ENCODE data around the gene GRAP. TPM values are rescaled to one million over a fixed set of nuclear protein-coding genes. Genes with fewer than 3 reads are reported as not detected.
"Not testable (repeated sequence)": the region's sequence is repeated elsewhere in the genome, so short reads cannot be mapped to it uniquely, and the experiment has no call there.

Gene GRAP
- total RNA-seq, 1 donor from 2014 or later = 2.9 TPM

DNA sequence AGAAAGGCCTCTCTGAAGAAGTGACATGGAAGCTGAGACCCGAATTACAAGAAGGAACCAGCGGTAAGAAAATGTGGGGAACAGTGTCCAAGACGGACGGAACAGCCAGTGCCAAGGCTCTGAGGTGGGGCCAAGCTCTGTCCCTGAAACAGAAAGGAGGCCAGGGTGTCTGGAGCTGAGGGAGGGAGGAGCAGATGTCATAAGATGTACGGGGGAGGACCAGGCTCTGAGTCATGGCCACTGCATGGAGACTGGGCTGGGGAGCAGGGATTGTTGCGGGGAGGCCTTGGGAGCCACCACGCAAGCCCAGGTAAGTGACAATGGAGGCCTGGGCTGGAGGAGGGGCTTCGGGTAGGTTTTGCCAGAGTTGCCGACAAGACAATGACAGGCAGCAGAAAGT is 2.1 kb downstream of the GRAP start:
- DNase-seq (ENCODE audit: low spot score); intact Hi-C loops (cut with DNase I): not testable (repeated sequence)

GRCh38 chr17:19043032-19043431 is 3.7 kb downstream of the GRAP start:
- DNase-seq (ENCODE audit: low spot score); intact Hi-C loops (cut with DNase I): not testable (repeated sequence)

- intact Hi-C loops (cut with DNase I); DNase-seq (ENCODE audit: low spot score): not testable (repeated sequence)
Observed at GRCh38 chr17:19042369-19042768, 4.4 kb downstream of the GRAP start.

DNA sequence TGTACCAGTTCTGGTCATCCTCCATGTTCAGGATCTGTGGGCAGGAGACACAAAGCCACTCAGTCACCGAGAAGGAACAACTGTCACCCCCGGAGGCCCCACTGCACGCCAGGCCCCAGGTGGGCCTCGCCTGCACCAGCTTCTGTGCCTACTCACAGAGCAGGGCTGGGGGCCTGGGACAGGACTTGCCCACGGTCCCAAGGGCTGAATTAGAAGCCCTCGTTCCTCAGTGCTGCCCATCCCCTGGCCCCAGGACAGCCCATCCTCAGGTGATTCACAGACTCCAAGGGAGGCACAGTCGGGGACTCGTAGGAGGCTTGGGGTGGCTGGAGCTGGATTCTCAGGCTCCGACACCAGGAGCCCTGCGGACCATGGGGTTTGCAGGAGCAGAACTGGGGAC is 4.9 kb downstream of the GRAP start:
- not testable (repeated sequence) for DNase-seq (ENCODE audit: low spot score)

DNA sequence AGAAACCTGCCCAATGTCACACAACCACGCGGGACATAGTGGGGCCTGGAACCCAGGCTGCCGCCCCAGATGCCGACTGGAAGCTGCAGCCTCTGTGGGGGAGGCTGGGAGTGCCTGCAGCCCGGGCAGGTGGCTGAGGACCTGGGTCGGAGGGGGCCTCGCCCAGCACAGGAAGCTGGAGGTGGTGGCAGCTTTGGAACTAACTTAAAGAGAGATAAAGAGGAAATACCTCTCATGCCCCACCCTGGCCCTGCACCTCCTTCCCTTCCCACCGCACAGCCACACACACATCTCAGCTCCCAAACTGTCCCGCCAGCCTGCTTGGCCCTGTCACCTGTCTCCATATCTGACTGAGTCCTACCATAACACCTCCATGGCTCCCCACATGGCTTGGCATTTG is 6.4 kb downstream of the GRAP start:
- intact Hi-C loops (cut with DNase I); DNase-seq (ENCODE audit: low spot score): not testable (repeated sequence)

More for the DNA sequence above, 4.9 kb downstream of the GRAP start:
- intact Hi-C loops (cut with DNase I) = not testable (repeated sequence)

GRCh38 chr17:19038730-19039129 is 8.0 kb downstream of the GRAP start:
- intact Hi-C loops (cut with DNase I); DNase-seq (ENCODE audit: low spot score): not testable (repeated sequence)

DNA sequence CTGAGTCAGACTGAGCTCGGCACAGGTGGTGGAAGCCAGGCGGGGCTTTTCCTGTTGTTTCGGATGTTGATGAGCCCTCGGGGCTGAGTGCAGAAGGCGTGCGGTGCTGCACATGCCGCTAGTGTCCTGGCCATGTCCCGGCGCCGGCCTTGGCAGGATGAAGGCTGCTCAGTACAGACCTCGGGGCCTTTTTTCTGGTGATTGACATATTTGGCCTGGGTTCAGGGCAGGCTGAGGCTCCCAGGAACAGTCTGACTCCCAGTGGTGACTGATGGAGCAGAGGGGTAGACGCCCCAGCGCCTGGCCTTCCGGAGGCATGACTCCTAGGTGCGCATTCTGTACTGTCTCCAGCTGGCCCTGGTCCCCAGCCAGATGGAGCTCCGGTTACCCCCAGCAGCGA is 8.8 kb downstream of the GRAP start:
- DNase-seq (ENCODE audit: low spot score); intact Hi-C loops (cut with DNase I): not testable (repeated sequence)

- DNase-seq (ENCODE audit: low spot score); intact Hi-C loops (cut with DNase I): not testable (repeated sequence)
Observed at GRCh38 chr17:19037547-19037946, 9.2 kb downstream of the GRAP start.

DNA sequence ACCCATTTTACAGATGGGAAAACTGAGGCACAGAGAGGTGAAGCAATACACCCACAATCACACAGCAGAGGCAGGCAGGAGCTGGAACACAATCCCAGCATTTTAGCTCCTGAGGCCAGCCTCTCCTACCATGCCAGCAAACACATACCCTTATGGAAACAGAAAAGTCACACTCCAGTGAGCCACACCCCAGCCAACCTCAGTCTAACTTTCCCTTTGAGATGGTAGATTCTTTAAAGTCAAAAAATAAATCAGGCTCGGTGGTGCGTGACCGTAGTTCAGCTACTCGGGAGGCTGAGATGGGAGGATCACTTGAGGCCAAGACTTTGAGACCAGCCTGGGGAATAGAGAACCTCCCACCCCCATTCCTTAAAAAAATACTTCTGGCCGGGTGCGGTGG is 10.6 kb downstream of the GRAP start:
- DNase-seq (ENCODE audit: low spot score); intact Hi-C loops (cut with DNase I): not testable (repeated sequence)

DNA sequence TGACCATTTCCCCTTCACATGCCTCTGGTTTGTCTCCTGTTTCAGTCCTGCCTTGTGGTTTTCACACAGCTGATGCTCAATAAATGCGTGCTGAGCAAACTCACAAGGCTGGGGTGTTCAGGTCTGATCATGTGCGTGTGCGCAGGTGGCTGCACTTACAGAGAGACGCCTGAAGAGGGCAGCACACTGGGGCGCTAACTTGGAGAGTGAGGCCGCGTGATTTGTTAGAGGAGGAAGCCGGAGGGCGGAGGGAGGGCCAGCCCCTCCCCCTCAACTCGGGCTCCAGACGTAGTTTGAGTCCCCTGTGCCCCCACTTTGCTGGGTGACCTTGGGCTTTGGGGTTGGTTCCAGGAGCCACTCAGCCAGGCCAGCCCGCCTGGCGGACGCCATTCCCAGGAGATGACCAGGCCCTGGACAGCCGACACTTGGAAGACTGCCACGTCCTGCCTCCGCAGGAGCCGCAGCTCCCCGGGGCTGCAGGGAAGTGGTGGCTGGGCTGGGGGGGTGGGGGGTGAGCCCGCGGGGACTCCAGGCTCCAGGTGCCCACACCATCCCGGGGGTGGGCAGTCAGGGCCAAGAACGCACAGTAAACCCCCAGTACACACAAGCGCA is 14.3 kb downstream of the GRAP start:
- DNase-seq (ENCODE audit: low spot score); intact Hi-C loops (cut with DNase I): not testable (repeated sequence)

DNA sequence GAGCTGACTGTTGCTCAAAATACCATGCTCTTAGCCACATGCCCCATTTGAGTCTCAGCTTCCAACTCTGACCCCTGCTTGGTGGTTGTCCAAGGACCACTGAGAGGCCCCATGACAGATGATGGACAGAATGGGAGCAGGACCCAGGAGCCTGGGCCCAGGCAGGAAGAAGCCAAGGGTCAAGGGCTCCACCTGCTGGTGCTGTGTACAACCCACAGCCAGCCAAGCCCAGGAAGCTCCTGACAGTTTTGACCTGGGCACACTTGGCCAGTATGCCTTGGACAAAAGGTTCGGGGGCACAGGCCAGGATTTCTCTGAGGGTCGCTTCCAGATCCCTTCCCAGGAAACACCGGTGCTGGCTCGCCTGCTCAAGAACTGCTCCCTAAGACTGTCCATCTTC is 15.0 kb downstream of the GRAP start:
- DNase-seq (ENCODE audit: low spot score) = peak; percentile 75
- intact Hi-C loops (cut with DNase I) = not testable (repeated sequence)

DNA sequence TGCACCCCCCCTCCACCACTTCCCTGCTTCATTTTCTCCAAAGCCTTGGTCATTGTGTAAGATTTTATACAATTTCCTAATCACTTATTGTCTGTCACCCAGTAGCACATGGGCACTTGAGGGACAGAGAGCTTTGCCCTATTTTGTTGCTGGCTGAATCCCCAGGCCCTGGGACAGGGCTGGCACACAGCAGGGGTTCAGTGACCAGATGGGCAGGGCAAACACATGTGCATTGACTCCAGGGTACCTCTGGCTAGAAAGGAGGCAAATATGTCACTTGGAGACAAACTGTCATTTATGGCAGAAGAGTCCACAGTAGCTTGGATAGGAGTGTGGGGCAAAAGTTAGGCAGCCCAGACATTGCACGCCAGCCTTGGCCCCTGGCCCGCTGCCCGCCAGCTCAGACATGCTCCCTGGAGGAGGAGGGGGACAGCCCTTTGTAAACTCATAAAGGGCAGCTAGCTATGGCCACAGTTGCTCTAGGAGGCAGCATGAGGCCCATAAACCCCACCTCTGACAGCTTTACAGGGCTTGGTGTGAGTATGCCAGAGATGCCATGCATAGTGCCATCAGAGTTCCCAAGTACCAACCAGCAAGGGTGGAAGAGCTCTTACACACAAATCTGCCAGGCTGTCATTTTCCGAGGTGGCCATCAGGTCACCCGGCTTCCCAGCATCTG is 15.8 kb downstream of the GRAP start:
- intact Hi-C loops (cut with DNase I); DNase-seq (ENCODE audit: low spot score): not testable (repeated sequence)

DNA sequence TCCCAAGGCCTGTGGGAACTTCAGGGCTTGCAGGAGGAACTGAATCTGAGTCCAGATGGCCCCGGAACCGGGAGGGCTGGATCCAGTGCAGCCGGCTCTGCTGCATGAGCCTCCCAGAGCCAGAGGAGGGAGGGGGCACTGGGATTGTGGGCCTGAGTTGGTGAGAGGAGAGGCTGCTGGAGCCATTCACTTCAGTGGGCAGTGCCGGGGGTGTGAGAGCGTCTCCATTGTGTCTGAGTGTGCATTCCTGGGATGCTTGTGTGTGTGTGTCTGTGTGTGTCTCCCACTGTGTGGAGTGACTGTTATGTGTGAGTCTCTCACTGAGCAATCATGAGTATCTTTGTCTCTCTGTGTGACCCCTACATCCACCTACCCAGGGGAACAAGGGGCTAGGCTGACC is 17.0 kb downstream of the GRAP start:
- DNase-seq (ENCODE audit: low spot score); intact Hi-C loops (cut with DNase I): not testable (repeated sequence)

GRCh38 chr17:19028671-19029070 is 18.1 kb downstream of the GRAP start:
- DNase-seq (ENCODE audit: low spot score); intact Hi-C loops (cut with DNase I): not testable (repeated sequence)

DNA sequence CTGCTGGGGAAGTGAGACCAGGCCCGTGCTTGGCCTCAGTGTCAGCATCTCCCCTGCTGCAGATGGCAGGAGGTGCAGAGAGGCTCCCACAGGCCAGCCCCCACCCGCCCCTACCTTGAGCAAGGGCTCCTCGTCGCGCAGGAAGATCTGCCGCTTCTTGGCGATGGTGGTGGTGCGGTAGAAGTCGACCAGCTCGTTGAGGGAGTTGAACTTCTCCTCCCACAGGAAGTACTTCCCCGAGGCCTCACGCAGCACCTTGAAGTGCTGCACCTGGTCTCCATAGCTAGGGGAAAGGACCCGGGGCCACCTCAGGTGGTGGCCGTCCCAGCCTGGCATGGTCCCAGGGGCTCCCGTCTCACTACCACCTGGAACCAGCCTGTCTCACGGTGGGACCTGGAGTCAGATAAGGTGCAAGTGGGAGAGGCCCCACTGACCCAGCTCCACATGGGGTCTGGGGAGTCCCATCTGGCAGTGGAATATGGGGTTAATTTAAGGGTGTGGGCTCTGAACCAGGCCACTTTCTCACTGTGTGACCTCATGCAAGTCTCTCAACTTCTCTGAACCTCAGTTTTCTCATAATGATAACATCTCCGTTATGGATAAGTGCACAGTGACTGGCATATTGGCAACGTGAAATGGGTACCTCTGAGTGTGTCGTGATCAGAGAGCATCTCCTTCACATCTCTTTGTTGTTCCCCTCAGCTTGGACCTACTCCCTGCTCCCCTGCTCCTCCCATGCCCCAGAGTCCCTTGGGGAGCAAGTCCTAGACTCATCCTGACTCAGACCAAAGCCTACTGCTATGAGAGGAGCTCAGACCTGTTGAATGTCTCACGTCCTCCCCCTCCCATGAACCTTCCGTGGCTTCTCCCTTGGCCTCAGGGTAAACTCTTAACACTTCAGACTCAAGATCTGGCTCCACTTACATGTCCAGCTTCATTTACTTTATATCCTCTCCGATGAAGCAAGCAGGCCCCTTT is 22.4 kb downstream of the GRAP start:
- DNase-seq (ENCODE audit: low spot score) = peak; percentile 50
- intact Hi-C loops (cut with DNase I) = no loop called here

GRCh38 chr17:19023209-19023999 is 23.4 kb downstream of the GRAP start:
- intact Hi-C loops (cut with DNase I) = no loop called here
- DNase-seq (ENCODE audit: low spot score) = peak; percentile 15

GRCh38 chr17:19022747-19023146 is 24.0 kb downstream of the GRAP start:
- intact Hi-C loops (cut with DNase I) = no loop called here
- DNase-seq (ENCODE audit: low spot score) = no peak

- no peak for DNase-seq (ENCODE audit: low spot score)
- intact Hi-C loops (cut with DNase I) = no loop called here
Observed at GRCh38 chr17:19022128-19022527, 24.6 kb downstream of the GRAP start.

- intact Hi-C loops (cut with DNase I) = no loop called here
- no peak for DNase-seq (ENCODE audit: low spot score)
Observed at GRCh38 chr17:19021622-19022083, 25.1 kb downstream of the GRAP start.
